ENCODE results near the gene CKAP5.

GRCh38 chr11:46808799-46809431 is 37.2 kb downstream of the CKAP5 start:
- TF ChIP-seq ZSCAN23 (tag by site-specific recombination; IDR thresholded peaks at IDR 0.05): no peak
- TF ChIP-seq REST (tag by site-specific recombination; IDR thresholded peaks at IDR 0.05): no peak
- no peak for TF ChIP-seq CTCF (tag by site-specific recombination; IDR thresholded peaks at IDR 0.05)
- no peak for TF ChIP-seq RBAK (tag by site-specific recombination; IDR thresholded peaks at IDR 0.05)
- TF ChIP-seq ZBTB44 (tag by site-specific recombination; IDR thresholded peaks at IDR 0.05): no peak
- TF ChIP-seq ZNF184 (tag by site-specific recombination; IDR thresholded peaks at IDR 0.05): no peak
- TF ChIP-seq ZNF302 (tag by site-specific recombination; IDR thresholded peaks at IDR 0.05; ENCODE audit: low read depth): no peak
- no peak for TF ChIP-seq ZBTB1 (tag by site-specific recombination; IDR thresholded peaks at IDR 0.05)
- no peak for TF ChIP-seq KLF16 (tag by site-specific recombination; IDR thresholded peaks at IDR 0.05)

Measured in HEK293 (cell line).